Activated CD4-positive, CD25-positive, alpha-beta regulatory T cell treated with anti-CD3 and anti-CD28 coated beads, Interleukin-2, amount 50 U/mL, for 16 hours (primary cell): ENCODE results near the gene GALNT4.

Experiments
- DNase-seq: peaks from one replicate; pipeline ENCODE4 v3.0.0-alpha.2; 2020; ENCODE audit warnings: low read depth, low spot score

The GALNT4 gene

DNA sequence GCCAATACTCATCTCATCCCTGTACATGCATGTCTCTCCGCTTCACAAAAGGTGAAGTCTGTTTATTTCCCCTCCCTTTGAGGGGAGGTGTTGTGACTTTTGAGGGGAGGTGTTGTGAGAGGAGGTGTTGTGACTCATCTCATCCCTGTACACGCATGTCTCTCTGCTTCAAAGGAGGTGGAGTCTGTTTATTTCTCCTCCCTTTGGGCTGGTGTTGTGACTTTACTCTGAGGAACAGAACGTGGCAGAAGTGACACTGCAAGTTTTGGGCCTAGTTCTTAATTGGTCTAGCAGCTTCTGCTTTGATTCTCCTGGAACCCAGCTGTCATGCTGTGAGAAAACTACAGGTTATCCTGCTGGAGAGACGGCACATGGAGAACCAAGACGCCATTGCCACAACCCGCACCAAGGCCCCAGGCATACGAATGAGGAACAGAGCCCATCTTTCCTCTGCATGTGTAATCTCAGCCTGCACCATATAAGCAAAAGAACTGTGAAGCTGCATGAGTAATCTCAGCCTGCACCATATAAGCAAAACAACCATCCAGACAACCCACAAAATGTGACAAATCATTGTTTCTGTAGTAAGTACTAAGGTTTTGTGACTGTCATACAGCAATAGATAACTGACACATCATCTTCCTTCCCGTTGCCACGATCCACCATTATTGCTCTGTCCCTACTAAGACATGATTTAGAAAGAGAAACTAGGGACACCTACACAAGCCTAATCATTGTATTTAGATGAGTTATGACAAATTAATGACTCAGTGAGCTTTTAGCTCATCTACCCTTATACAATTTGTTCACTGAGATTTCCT lies 30.0 kb downstream of the GALNT4 start:
- DNase-seq, result peak; percentile 12

DNA sequence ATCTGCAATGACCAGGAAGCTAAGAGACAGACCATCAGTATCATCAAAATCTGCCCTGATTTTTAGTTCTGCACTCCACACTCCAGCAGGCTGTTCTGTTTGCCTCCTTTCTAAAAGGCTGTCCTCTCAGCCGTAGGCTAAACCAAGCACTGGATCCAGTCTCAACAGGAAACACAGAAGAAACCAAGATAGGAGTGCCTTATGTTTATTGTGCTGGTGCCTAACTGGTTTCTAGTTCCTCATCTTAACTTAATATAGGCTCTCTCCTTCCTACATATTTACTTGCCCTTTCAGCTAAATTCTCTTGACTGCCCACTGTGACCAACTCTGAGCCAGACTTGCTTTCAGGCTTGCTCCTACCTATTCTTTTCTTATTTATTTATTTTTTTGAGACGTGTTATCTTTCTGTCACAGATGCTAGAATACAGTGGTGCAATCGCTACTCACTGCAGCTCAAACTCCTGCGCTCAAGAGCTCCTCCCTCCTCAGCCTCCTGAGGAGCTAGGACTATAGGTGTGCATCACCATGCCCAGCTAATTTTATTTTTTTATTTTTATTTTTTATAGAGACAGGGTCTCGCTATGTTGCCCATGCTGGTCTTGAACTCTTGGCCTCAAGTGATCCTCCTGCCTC lies 30.8 kb downstream of the GALNT4 start:
- no peak for DNase-seq

DNA sequence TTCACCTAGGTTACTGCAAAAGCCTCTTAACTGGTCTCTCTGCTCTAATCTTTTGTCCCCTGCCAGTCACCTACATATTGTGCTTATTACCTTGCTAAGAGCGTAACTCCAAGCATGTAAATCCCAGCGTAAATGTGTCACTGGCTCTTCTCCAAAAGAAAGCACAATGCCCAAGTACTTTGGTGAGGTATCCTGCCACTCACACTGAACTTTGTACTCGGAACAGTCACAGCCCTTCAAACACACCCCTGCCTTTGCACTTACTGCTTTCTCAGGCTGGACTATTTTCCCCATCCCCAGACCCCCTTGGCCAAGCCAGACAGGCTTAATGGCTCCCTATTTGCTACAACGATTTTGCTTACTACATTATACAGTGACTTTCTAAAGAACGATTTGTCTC lies 31.7 kb downstream of the GALNT4 start:
- DNase-seq, result no peak

DNA sequence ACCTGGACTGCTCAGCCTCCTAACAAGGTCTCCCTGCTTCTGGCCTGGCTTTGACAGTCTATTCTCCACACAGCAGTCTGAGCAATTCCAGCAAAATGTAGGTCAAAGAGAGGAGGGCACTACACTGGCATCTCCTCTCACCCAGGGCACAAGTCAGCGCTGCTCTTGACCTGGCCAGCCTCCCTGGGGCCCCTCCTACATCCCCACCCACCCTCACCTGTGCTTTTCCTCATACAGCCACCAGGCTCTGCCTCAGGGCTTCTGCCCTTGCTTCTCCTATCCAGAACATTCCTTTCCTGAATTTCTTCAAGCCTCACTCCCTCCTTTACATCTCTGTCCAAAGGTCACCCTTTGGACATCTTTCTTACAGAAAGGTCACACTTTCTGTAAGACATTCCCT lies 33.7 kb downstream of the GALNT4 start:
- no peak for DNase-seq

DNA sequence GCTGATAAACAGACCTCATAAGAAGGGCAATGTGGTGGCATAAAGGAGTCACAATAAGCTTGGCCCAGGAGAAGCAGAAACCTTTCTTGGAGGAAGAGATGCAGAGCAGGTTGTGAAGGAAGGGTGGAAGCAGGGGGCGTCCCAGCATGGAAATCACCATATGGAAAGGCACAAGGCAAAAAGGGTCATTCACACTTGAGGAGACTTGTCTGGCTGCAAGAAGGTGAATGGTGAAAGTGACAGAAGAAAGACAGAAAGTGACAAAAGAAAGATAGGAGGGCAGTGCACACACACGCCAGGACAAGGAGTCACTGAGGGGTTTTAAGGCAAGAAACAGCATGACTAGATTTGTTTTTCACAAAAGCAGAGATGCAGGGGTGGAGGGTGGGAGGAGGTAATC lies 38.3 kb downstream of the GALNT4 start:
- DNase-seq, result no peak

DNA sequence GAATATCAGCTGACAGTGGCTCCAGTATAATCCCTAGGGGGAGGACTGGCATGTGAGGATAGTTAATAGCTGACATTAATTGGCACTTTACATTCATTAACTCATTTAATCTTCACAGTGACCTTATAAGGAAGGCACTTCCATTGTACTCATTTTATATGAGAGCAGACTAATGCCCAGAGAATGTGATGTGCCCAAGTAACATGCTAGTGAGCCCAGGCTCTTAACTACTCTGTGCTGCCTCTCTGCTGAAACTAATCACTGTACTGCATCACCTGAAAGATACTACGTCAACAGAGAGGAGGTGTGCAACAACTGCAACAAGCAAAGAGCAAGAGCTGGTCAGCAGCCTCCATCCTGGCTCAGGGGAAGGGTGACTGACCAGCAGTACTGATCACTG lies 40.1 kb downstream of the GALNT4 start:
- DNase-seq, result no peak

DNA sequence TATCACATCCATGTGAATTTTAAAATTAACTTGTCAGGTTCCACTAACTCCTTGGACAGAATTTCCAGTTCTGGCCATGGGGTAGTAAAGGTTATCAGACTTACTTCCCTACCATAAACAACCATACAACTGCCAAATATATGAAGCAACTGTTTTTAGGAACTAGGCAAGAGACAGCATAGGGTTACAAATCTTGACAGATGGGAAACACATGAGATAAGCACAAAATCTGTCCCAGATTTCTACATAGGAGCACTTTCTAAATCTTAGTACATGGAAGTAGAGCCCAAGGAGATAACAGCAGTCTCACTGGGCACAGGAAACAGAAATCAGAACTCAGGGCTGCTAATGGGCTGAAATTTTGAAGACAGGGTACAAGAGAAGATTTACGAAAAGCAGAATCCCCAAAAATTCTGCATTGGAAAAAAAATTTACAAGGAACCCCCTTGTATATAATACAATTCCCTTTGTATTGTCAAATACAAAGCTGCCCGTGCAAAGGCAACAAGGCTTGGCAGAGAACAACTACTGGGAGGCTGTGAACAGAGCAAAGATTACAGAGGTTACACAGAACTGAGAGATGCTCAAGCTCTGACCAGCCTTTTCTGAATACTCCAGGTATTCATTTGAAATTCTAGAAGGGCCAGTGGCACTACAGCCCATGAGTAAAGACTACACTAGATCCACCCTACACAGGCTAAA lies 43.2 kb downstream of the GALNT4 start:
- DNase-seq, result no peak

DNA sequence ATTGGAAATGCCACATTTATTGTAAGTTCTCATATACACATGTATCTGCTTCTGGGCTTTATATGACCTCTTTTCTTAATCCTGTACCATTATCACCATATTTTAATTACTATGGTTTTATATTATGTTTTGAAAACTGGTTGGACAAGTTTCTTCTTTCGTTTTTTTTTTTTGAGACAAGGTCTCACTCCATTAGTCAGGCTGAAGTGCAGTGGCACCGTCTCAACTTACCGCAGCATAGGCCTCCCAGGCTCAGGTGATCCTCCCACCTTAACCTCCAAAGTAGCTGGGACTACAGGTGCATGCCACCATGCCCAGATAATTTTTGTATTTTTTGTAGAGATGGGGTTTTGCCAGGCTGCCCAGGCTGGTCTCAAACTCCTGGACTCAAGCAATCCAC lies 44.6 kb downstream of the GALNT4 start:
- DNase-seq, result no peak

DNA sequence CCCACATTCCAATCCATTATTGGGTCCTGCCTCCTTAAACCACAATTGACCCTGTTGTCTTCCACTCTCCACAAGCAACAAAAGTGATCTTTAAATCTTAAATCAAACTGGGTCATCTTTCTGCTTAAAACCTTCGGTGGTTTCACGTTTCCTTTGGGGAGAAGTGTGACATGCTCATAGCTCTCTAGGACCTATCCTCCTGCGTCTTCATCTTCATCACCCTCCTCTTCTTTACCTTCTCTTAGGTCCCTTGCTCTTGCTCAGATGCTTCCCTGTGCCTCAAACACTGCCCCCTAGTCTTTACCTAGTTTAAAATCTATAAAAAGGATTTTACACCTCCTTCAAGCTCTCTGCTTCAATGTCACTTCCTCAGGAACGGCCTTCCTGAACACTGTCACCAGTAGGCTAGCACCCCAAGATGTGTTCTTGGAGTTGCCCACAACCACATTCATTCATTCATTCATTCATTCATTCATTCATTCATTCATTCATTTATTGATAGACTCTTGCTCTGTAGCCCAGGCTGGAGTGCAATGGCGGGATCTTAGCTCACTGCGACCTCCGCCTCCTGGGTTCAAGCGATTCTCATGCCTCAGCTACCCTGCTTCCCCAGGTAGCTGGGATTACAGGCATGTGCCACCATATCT lies 46.8 kb downstream of the GALNT4 start:
- no peak for DNase-seq

DNA sequence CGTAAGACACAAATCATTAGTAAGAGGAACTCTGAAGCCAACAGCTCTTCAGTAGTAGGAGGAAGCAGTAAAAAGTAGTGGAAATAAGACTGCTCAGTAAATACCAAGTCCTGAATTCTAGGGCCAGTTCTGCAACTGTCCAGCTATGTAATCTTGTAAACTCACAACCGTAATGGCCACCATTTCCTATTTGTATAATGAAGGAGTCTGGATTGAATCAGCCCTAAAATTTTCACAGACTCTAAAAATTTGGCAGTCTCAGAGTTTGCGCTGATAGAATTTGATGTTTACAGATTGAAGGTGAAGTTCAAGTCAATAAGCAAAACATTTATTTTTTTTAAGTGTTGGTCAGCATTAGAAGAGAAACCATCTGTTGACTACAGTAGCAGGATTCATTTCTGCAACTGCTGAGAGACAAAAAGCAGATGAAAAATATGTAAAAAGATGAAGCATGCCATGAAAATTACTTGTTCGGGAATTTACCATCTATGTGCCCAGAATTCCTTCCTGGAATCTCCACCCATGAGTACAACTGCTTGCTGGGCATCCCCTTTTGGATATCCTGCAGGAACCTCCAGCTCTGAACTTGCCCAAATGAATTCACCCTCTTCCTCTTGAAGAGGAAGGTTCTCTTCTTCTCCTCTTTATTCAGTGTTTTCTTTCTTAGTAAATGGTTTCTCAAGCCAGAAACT lies 47.5 kb downstream of the GALNT4 start:
- DNase-seq, result no peak

DNA sequence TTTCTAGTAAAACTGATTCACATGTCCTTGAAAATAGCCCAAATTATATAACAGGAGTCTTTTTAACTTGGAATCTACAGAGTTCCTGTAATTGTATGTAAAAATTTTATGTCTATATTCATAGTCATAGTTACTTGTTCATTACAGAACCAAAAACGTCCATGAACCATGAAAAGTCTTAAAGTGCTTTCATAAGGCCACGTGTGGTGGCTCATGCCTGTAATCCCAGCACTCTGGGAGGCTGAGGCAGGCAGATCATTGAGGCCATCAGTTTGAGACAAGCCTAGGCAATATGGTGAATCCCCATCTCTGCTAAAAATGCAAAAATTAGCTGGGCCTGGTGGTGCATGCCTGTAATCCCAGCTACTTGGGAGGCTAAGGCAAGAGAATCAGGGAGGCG lies 48.4 kb downstream of the GALNT4 start:
- no peak for DNase-seq

DNA sequence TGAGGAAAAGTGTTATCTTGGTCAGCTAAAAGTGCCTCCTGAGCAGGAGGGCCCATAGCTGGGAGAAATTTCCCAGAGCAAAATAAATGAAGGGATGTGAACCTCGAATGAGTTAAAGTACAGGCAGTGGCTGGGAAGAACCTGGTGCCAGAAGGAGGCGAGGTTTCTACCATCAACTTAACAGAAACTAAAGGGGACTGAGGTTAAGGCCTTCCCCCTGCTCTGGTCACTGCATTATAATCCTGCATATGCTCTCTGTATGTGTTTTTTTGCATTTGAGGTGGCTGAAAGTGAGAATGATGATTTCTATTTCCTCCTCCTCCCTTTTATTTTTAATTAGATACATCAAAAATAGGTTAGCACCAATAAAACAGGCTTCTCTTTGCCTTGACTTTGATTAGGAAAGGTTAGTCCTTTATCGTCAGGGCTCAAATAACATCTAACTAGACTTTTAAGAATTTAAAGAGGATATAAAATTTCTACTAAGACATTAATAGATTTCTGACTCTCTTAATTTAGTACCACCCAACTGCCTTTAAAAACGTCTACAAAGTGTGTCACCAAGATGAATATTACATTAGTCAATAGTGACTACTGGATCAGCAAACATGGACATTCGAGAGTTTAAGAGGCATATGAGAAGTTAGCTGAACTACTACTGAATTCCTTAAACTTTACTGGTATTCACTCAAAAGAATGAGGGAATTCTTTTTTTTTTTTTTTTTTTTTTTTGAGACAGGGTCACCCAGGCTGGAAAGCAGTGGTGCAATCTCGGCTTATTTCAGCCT lies 49.2 kb downstream of the GALNT4 start:
- no peak for DNase-seq

DNA sequence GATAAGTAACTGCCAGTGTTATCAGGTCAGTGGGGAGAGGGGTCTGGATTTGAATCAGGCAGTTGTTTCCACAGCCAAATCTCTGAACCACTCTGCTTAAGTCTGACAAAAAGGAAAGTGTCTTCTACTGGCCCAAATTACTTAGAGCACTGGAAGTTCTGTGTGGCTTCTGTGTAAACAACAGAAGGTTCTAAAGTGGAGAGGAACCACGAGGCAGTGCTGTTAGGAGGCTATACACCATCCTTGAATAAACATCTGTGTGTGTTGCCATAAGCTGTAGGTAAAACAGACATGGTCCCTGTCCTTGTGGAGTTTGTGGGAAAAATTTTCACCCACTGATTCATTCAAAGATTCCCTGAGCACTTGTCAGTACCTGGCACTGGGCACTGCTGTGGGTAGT lies 50.0 kb downstream of the GALNT4 start:
- DNase-seq, result no peak
